Measurements from ENCODE around the gene RPL29.

DNA sequence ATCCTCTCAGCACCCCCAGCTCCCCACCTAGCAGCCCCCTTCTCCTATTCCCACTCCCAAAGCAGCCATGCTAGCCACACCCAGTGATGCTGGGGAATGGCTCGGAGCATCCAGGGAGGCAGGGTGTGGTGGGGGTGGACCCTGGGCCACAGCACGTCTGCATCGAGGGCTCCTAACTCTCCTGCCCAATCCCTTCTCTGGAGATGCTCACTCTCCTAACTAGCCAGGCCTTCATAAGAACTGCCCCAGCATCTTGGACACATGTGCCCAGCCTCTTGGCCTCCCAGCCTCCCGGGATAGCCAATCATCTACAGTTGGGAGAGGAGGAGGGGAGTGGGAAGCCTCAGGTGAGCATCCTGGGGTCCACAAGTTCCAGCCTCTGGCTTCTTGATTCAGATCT is 31.2 kb downstream of the RPL29 start:
- no peak for TF ChIP-seq POLR2AphosphoS5 (IDR thresholded peaks at IDR 0.05; ENCODE audit: insufficient read depth, low read depth, low read length)
- no peak for TF ChIP-seq JUN (IDR thresholded peaks at IDR 0.05; ENCODE audit: borderline replicate concordance, insufficient read depth, insufficient read length, low read depth)
- TF ChIP-seq, protein P1, sequence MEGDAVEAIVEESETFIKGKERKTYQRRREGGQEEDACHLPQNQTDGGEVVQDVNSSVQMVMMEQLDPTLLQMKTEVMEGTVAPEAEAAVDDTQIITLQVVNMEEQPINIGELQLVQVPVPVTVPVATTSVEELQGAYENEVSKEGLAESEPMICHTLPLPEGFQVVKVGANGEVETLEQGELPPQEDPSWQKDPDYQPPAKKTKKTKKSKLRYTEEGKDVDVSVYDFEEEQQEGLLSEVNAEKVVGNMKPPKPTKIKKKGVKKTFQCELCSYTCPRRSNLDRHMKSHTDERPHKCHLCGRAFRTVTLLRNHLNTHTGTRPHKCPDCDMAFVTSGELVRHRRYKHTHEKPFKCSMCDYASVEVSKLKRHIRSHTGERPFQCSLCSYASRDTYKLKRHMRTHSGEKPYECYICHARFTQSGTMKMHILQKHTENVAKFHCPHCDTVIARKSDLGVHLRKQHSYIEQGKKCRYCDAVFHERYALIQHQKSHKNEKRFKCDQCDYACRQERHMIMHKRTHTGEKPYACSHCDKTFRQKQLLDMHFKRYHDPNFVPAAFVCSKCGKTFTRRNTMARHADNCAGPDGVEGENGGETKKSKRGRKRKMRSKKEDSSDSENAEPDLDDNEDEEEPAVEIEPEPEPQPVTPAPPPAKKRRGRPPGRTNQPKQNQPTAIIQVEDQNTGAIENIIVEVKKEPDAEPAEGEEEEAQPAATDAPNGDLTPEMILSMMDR (IDR thresholded peaks at IDR 0.05; ENCODE audit: extremely low read depth in 1 of 2, insufficient read depth in 1 of 2, low read depth in 1 of 2, low read length in 2 of 2) = no peak
- no peak for TF ChIP-seq FOS (IDR thresholded peaks at IDR 0.05; ENCODE audit: borderline replicate concordance, insufficient read depth, low read length)
- no peak for TF ChIP-seq EZH2 (IDR thresholded peaks at IDR 0.05; ENCODE audit: borderline replicate concordance, low read depth, low read length, severe bottlenecking)
- TF ChIP-seq, protein P2, sequence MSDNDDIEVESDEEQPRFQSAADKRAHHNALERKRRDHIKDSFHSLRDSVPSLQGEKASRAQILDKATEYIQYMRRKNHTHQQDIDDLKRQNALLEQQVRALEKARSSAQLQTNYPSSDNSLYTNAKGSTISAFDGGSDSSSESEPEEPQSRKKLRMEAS (IDR thresholded peaks at IDR 0.05; ENCODE audit: insufficient read depth, insufficient read length) = no peak
- TF ChIP-seq MYC (IDR thresholded peaks at IDR 0.05; ENCODE audit: low read depth, low read length) = no peak
- TF ChIP-seq POLR2A (IDR thresholded peaks at IDR 0.05; ENCODE audit: low read depth, low read length) = no peak

Data from endothelial cell of umbilical vein (primary cell).